K562 (cell line): ENCODE results near the gene KCNJ8. TPM values are rescaled to one million over a fixed set of nuclear protein-coding genes. Genes with fewer than 3 reads are reported as not detected.

ENCODE experiments used
- ATAC-seq: fragments of 200-7000 bp; cut with Tn5 transposase; 3 replicates; pipeline ENCODE4 v1.9.1; 2020; ENCODE audit warnings: moderate library complexity
- BruUV-seq: library from RNA; stranded (reverse); fragments of 400-500 nt; replicated peaks from 2 replicates; lab custom pipeline; 2021; lab: Mats Ljungman, UMichigan
- CTCF ChIA-PET: fragments of 300-600 bp; formaldehyde crosslinking; extraction: SDS; loops from one replicate; lab custom pipeline; 2021; ENCODE audit warnings: low intra/inter-chr PET ratio; lab: Yijun Ruan, JAX
- POLR2A ChIA-PET: fragments of 300-600, 350-650 bp; sonication (Branson Sonifier 250); formaldehyde crosslinking; extraction: SDS; loops from one replicate; lab custom pipeline; 2021; ENCODE audit warnings: antibody characterized with exemption, inconsistent platforms; lab: Yijun Ruan, JAX
- DNase-seq, 4 experiments: peaks; one replicate each; pipeline versions ENCODE4 v3.0.0 to v3.0.0-alpha.2; 2011 to 2018; ENCODE audit warnings: low spot score in 3 of 4, mixed read lengths in 3 of 4; ENCODE audit errors: extremely low read depth in 1 of 4
- FAIRE-seq: peaks from 2 replicates; lab custom pipeline; 2011; peaks lifted over from hg19 to GRCh38; lab: Jason Lieb, UNC
- H2AFZ ChIP-seq: 2 replicates; pipeline ENCODE4 v1.6.0; 2011; ENCODE audit warnings: low read depth, low read length, control low read depth, inconsistent platforms
- H3K27ac ChIP-seq: fragments of 200-600 bp; 3 replicates; pipeline ENCODE4 v1.8.0; 2011; ENCODE audit warnings: low read depth, mild to moderate bottlenecking, control low read depth, inconsistent platforms, low read length, moderate library complexity, mixed read lengths; ENCODE audit errors: extremely low read depth
- H3K27me3 ChIP-seq, 2 experiments: fragments of 300-600 bp in 1 of 2; 2 replicates in 1 of 2; 3 replicates in 1 of 2; pipeline versions ENCODE4 v1.6.0 to v1.8.0; 2011; ENCODE audit warnings: inconsistent platforms in 2 of 2, low read length in 2 of 2, mild to moderate bottlenecking in 1 of 2, mixed read lengths in 1 of 2, moderate library complexity in 1 of 2; ENCODE audit not compliant: control insufficient read depth in 2 of 2, insufficient read depth in 2 of 2
- H3K36me3 ChIP-seq: fragments of 300-600 bp; 3 replicates; pipeline ENCODE4 v1.8.0; 2011; ENCODE audit warnings: mild to moderate bottlenecking, low read length, inconsistent platforms; ENCODE audit not compliant: control insufficient read depth, insufficient read depth
- H3K4me1 ChIP-seq, 2 experiments: fragments of 200-600 bp in 1 of 2; replicated peaks in 1 of 2; 2 replicates in 1 of 2; 3 replicates in 1 of 2; pipeline versions ENCODE4 v1.5.1 to v1.8.0; 2011; ENCODE audit warnings: inconsistent platforms in 2 of 2, low read length in 2 of 2, mild to moderate bottlenecking in 1 of 2, mixed read lengths in 1 of 2, moderate library complexity in 1 of 2; ENCODE audit not compliant: control insufficient read depth in 2 of 2, insufficient read depth in 2 of 2
- H3K4me2 ChIP-seq: 2 replicates; pipeline ENCODE4 v1.6.1; 2011; ENCODE audit warnings: low read length, control low read depth, inconsistent platforms, mixed read lengths; ENCODE audit not compliant: insufficient read depth
- H3K4me3 ChIP-seq: fragments of 200-600 bp; sonication (generic), shearing (Covaris generic); 2 replicates; pipeline ENCODE4 v1.5.1; 2016; ENCODE audit warnings: control low read depth, inconsistent platforms
- H3K79me2 ChIP-seq: fragments of 200-600 bp; 3 replicates; pipeline ENCODE4 v1.8.0; 2011; ENCODE audit warnings: low read length, inconsistent platforms; ENCODE audit not compliant: control insufficient read depth, insufficient read depth
- H3K9ac ChIP-seq, 2 experiments: 2 replicates each; pipeline versions ENCODE4 v1.6.0 to v1.6.1; 2011; ENCODE audit warnings: low read depth in 2 of 2, low read length in 2 of 2, control low read depth in 1 of 2, inconsistent platforms in 1 of 2, mild to moderate bottlenecking in 1 of 2, mixed read lengths in 1 of 2; ENCODE audit not compliant: insufficient read depth in 1 of 2
- H3K9me1 ChIP-seq: one replicate; pipeline ENCODE4 v1.6.0; 2011; ENCODE audit warnings: inconsistent platforms, mild to moderate bottlenecking, low read length, moderate library complexity; ENCODE audit not compliant: control insufficient read depth, insufficient read depth
- H3K9me3 ChIP-seq: replicated peaks from 2 replicates; pipeline ENCODE4 v1.5.1; 2011; ENCODE audit warnings: low read depth, low read length, inconsistent platforms; ENCODE audit not compliant: control insufficient read depth, insufficient read depth
- H4K20me1 ChIP-seq: replicated peaks from 2 replicates; pipeline ENCODE4 v1.6.1; 2011; ENCODE audit warnings: low read length, inconsistent platforms, mixed read lengths; ENCODE audit not compliant: control insufficient read depth, insufficient read depth
- NCOA6 ChIP-seq: fragments of 450-650 bp; IDR thresholded peaks from 2 replicates; pipeline ENCODE4 v1.6.1; 2017; ENCODE audit warnings: mild to moderate bottlenecking
- NONO ChIP-seq, 2 experiments: fragments of 200-400 bp in 1 of 2; fragments of 450-650 bp in 1 of 2; formaldehyde crosslinking in 1 of 2; IDR thresholded peaks; 2 replicates each; pipeline ENCODE4 v1.6.1; 2017; ENCODE audit warnings: low read depth in 2 of 2, mild to moderate bottlenecking in 2 of 2, moderate library complexity in 2 of 2, low read length in 1 of 2
- SRF ChIP-seq, 2 experiments: fragments of 250-450, 450-650 bp in 1 of 2; sonication (Bioruptor Pico) in 1 of 2; sonication (generic) in 1 of 2; formaldehyde crosslinking; IDR thresholded peaks; 2 replicates each; pipeline versions ENCODE4 v1.5.0 to v1.5.1; 2020 to 2022; ENCODE audit warnings: mild to moderate bottlenecking in 1 of 2, missing genetic modification reagents in 1 of 2
- ZNF280B ChIP-seq: fragments of 250-450 bp; sonication (Bioruptor Pico); IDR thresholded peaks from 2 replicates; pipeline ENCODE4 v1.5.1; 2021; ENCODE audit warnings: mild to moderate bottlenecking
- ZNF431 ChIP-seq: sonication (generic); formaldehyde crosslinking; IDR thresholded peaks from 2 replicates; pipeline ENCODE4 v1.8.0; 2022; ENCODE audit warnings: mild to moderate bottlenecking, missing genetic modification reagents
- WGBS: fragments of 100-300 bp; shearing (Covaris generic); methylation state at CpG from one replicate; pipeline ENCODE4 v1.1.6; 2016; ENCODE audit warnings: low coverage, mixed read lengths; ENCODE audit not compliant: insufficient coverage; ENCODE audit errors: missing lambda C conversion rate; 5-methylcytosine and 5-hydroxymethylcytosine counted together
- in situ Hi-C: fragments of 300-500 bp; cut with MboI; formaldehyde crosslinking; loops from 4 replicates; pipeline ENCODE4 v1.15.0; 2018; ENCODE audit warnings: inconsistent platforms, mixed read lengths
- intact Hi-C: fragments of 100-400 bp; cut with micrococcal nuclease; formaldehyde crosslinking; loops from 2 replicates; pipeline ENCODE4 v1.14.2; 2022
- polyA plus RNA-seq, 8 experiments: library from polyadenylated mRNA; depleted of rRNA in 4 of 8; stranded (reverse) in 5 of 8; unstranded in 3 of 8; fragments of >200 nt; fragmentation: Nextera tagmentation in 2 of 8; fragmentation: Illumina TruSeq in 1 of 8; extraction: Ambion mirVana in 2 of 8; extraction: Trizol in 1 of 8; gene quantifications; 2 replicates each; pipeline versions ENCODE4 v1.2.1 to v1.2.3, GENCODE V29; 2011 to 2014; ENCODE audit warnings: inconsistent platforms in 1 of 8, missing spikeins in 1 of 8
- total RNA-seq, 7 experiments: library from RNA; depleted of rRNA in 6 of 7; stranded (reverse); fragments of >200 nt in 6 of 7; fragmentation: Illumina TruSeq in 2 of 7; extraction: Trizol in 2 of 7; gene quantifications; 2 replicates each; pipeline versions ENCODE4 v1.2.1 to v1.2.3, GENCODE V29; 2011 to 2021; ENCODE audit warnings: low replicate concordance in 1 of 7

The KCNJ8 gene
- total and polyA plus RNA-seq, 9 of the 15 experiments (the other 6 are each of a cell fraction or from before 2014, with no cell fraction given), result 0.28 to 3.6 (median 1.1) TPM

GRCh38 chr12:21788089-21788983 is 13.8 kb upstream of the KCNJ8 start (continued):
- TF ChIP-seq ZNF280B, result no peak
- TF ChIP-seq NONO (IDR thresholded peaks at IDR 0.05; ENCODE audit: low read depth in 2 of 2, low read length in 1 of 2), result no peak
- TF ChIP-seq ZNF431 (CRISPR knock-in tag), result no peak

GRCh38 chr12:21786041-21786531 is 11.6 kb upstream of the KCNJ8 start:
- no peak overlapping the region for H3K4me3 ChIP-seq
- no peak overlapping the region for H3K4me2 ChIP-seq
- BruUV-seq, result no TSS peak
- no peaks in the 10 kb centered on the region for H3K27me3 ChIP-seq
- TF ChIP-seq NCOA6 (no peak), SRF (CRISPR knock-in tag; IDR thresholded peaks at IDR 0.05) (no peak)
- TF ChIP-seq, all 486 proteins: peak for 0
- H3K9ac ChIP-seq, result no peak overlapping the region
- H2AFZ ChIP-seq, result no peak overlapping the region
- no peaks in the 10 kb centered on the region for H3K79me2 ChIP-seq
- no peaks in the 10 kb centered on the region for H3K9me1 ChIP-seq
- DNase-seq, result no peak
- H3K9me3 ChIP-seq, result no peaks in the 10 kb centered on the region
- no peaks in the 10 kb centered on the region for H4K20me1 ChIP-seq
- 45% methylated on average over 2 of the region's 3 CpGs for WGBS
- ATAC-seq, result no peak
- no peak overlapping the region for H3K27ac ChIP-seq
- in situ Hi-C loops, result no loop called here
- ChIA-PET POLR2A (no interaction called here), CTCF (no interaction called here)
- H3K4me1 ChIP-seq, result no peaks in the 10 kb centered on the region
- FAIRE-seq, result no peak
- H3K36me3 ChIP-seq, result no peaks in the 10 kb centered on the region
- intact Hi-C loops, result no loop called here
